HG03558 (cell line): ENCODE measurements around the gene SARS2.
A peak's percentile ranks its signal among the peaks of the same experiment; 100 is the strongest.
"Not testable (repeated sequence)": the region's sequence is repeated elsewhere in the genome, so short reads cannot be mapped to it uniquely, and the experiment has no call there.

Source experiments
- ATAC-seq: cut with Tn5 transposase; IDR thresholded peaks from one replicate; pipeline ENCODE4 v1.9.1; 2021; ENCODE audit warnings: moderate number of reproducible peaks; ENCODE audit not compliant: unreplicated experiment; ENCODE audit errors: extremely low read depth

Gene SARS2

DNA sequence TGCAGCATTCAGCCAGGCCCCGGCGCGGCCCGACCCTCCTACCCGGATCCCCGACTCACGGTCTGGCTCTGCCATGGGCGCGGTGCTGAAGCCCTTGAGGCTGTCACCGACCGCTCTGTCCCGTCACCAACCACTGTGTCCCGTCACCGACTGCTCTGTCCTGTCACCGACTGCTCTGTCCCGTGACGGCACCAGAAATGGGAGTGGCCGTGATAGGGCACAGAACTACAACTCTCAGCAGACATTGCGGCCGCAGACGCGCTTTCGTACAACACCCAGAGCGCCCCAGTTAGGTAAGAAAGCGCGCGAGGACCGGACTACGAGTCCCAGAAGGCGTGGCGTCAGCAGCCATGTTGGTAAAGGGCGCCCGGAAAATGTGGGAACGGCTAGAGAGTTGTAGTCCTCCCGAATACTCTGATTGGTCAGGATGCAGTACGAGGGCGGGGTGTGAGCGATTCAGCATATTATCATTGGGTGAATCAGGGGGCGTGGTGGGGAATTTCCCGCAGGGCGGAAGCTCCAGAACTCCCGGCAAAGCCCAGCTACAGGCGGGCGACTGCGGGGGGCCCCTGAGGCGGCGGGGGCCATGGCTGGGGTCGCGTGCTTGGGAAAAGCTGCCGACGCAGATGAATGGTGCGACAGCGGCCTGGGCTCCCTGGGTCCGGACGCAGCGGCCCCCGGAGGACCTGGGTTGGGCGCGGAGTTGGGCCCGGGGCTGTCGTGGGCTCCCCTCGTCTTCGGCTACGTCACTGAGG, 30.9 kb downstream of the SARS2 start, which contains the start of the genes NFKBIB and SIRT2:
NFKBIB (plus strand) TSS at position 523 of the 755 bp plus-strand sequence; CDS start at position 587, 64 bp downstream.
SIRT2 (minus strand) TSS at position 172 of the 755 bp plus-strand sequence; CDS start at position 75, 97 bp downstream.
- peak; percentile 82 for ATAC-seq

DNA sequence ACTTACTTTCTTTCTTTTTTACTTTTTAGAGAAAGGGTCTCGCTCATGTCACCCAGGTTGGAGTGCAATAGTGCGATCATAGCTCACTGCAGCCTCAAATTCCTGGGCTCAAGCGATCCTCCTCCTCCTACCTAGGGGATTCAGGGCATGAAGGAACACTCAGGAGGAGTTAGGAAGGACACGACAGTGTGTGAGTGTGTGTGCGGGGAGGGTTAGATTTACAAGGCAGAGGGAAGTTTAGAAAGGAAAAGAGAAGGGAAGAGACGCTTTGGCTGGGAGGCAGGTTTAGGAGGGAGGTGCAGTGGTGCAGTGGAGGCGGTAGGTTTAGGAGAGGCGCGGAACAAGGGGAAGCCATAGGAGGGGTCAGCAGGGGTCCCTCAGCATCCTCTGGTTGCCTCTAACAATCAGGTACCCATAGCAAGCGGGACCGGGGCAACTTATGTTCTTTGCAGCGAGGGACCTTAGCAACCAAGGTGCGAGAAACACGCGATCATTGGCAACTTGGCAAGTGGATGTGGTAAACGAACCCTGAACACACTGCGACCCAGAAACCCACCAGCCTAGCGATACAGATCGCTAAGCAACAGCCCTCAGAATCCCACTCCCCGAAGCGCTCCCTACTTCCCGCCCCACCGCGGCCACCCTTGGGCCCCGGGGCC, 31.6 kb downstream of the SARS2 start:
- no peak for ATAC-seq

DNA sequence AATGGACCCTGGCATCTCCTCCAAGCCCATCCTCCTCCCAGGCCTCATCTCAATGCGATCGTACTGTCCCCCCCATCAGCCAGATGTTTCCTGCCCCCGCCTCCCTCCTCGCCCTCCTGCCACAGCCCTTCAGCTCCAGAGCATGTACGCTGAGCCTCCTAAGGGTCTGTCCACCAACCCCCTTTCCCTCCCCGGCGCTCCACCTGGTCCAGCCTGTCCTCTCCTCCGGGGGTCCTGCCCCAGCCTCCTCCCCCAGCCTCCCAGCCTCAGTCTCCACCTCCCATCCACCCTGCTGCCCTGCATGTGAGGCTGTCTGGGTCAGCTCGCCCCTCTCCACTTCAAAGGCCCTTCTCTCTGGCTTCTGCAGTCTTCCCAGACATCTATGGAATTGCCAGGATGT, 35.6 kb downstream of the SARS2 start:
- ATAC-seq: no peak

DNA sequence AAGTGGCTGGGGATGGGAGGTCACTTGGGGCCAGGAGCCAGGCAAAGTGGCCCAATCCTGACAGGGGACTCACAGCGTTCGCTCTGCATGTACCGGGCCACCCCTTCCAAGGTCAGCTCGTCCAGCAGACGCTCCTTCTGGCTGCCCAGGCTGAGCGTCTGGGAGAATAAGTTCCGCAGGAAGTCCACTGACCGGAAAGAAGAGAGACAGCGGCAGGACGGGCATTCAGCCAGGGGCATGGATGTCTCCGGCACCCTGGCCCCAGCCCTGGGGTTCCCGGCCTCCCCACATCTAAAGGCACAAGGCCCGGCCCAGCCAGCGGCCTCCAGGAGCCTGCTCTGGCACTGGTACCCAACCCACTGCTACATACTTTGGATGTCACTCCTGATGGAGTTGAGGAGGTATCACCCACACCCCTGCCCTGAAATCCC, 37.2 kb downstream of the SARS2 start:
- ATAC-seq: no peak

DNA sequence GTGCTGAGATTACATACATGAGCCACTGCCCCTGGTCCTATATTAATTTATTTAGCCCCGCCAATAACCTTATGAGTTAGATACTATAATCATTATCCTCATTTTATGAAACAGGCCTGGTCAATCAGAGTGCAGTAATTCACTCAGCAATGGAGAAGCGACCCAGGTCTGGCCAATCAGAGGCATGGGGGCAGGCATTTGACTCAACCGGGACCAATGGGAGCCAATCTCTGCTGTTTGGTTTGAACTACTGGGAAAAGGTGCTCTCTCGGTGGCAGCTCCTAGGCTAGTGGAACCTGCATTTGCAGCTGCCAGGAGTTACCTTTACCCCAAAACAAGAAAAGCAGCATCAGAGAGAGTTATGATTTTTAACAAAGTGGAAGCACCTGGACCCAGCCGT, 37.7 kb downstream of the SARS2 start:
- ATAC-seq: no peak

DNA sequence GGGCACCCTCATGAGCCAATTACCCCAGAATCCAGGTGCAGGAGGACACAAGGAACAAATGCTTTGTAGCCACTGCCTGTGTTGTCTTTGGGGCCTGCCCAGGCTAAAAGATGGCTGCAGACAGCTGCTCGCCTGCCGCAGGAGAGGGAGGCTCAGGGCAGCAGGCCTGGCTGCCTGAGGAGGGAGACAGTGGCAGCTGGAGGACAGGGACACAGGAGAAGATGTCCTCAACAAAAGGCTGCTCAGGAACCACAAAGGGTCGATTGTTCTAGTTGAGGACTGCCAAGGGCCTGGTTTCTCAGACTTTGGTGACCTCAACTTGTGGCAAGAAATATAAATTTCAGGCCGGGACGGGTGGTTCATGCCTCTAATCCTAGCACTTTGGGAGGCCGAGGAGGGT, 38.8 kb downstream of the SARS2 start:
- no peak for ATAC-seq

DNA sequence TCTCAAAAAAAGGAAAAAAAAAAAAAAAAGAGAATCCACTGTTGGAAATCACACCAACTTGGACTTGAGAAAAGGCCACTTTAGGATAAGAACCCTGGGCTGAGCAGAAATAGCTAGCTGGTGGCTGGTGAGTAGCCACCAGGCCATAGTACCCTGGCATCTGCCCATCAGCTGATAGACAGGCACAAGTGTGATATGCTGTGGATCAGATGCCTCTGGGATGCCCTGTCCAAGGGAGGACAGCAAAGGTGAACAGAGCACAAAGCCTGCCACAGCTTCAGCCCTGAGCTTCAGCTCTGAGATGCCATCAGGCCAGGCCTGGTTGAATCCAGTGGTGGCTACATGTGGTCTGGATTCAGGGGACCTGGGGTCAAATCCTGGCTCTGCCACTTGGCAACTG, 39.9 kb downstream of the SARS2 start:
- ATAC-seq: no peak

DNA sequence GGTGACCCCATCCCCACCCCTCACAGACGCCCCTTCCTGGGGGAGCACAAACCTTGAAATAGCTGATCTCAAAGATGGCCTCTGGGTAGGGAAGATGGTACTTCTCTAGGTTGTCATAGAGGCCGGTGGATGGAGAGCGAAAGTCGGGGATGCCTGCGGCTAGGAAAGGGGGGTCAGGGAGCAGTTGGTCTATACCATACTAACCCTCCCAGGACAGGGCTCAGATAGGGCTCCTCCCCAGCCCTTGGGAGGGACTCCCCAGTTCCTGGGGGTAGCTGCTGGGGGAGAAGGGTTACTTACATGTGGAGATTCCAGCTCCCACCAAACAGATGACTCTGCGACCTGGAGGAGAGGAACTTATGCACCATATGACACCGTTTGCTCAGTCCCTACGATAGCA, 40.8 kb downstream of the SARS2 start:
- ATAC-seq: no peak

DNA sequence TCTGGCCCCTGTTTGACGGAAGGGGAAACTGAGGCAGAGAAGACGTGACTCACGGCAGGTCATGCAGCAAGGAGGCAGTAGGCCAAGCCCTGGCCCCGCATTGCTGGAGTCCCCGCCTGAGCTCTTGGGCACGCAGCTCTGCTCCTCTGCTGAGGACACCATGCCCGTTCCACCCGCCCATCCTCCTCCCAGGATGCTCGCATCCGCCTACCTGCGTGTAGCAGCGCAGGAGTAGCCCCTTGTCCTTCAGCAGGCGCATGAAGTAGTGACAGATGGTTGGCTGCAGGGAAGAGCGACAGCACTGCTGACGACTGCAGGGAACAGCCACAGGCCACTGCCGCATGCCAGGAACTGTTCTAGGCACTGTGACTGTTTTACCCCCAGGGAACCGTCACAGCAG, 41.7 kb downstream of the SARS2 start:
- no peak for ATAC-seq

DNA sequence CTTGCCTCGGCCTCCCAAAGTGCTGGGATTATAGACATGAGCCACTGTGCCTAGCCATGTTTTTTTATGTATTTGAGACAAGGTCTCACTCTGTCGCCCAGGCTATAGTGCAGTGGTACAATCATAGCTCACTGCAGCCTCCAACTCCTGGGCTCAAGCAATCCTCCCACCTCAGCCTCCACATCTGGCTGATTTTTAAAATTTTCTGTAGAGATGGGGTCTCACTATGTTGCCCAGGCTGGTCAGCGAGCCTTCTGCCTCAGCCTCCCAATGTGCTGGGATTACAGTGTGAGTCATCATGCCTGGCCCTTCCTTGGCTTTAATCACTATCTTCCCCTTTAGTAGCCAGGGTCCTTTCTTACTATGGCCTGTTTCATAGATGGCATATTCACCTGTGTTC, 45.9 kb downstream of the SARS2 start:
- ATAC-seq: not testable (repeated sequence)

DNA sequence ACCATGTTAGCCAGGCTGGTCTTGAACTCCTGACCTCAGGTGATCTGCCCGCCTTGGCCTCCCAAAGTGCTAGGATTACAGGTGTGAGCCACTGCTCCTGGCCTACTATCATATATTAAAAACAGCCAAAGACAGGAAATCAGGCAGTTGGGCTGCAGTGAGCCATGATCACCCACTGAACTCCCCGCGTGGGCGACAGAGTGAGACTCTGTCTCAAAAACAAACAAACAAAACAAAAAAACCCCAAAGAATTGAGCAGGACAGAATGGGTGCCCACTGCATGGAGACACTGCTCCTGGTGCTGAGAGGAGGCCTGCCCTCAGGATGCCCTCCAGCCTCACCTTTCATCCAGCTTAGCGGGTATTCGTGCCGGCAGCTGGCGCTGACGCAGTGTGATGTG, 47.3 kb downstream of the SARS2 start:
- ATAC-seq: no peak

DNA sequence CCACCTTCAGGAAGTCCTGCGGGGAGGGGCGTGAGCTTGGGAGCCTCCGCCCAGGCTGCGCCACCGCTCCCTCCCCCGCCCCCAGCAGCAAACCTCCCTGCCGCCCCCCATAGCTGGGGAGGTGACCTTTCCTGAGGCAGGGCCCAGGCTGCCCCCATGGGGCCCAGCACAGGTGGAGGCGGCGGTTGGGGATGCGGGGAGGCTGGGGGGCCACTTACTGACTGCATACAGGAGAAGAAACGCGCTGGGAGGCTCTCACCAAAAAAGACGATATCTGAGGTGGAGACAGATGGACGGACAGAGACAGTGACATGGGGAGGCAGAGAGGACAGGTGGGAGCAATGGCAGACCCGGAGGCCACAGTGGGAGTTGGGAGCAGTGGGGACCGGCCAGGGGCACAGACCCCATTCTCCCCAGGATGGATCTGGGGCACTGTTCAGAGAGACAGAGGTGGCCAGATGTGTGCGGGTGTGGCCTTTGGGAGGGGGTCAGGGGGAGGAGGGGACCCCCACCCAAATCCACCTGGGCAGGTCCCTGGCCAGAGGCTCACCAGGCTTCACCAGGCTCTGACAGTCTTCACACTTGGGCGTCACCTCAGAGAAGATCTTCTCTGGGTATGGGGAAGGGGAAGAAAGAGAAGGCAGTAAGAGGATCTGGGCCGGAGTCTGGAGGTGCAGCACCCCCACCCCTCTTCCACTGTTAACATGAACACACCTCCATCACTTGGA, 49.5 kb downstream of the SARS2 start:
- no peak for ATAC-seq

DNA sequence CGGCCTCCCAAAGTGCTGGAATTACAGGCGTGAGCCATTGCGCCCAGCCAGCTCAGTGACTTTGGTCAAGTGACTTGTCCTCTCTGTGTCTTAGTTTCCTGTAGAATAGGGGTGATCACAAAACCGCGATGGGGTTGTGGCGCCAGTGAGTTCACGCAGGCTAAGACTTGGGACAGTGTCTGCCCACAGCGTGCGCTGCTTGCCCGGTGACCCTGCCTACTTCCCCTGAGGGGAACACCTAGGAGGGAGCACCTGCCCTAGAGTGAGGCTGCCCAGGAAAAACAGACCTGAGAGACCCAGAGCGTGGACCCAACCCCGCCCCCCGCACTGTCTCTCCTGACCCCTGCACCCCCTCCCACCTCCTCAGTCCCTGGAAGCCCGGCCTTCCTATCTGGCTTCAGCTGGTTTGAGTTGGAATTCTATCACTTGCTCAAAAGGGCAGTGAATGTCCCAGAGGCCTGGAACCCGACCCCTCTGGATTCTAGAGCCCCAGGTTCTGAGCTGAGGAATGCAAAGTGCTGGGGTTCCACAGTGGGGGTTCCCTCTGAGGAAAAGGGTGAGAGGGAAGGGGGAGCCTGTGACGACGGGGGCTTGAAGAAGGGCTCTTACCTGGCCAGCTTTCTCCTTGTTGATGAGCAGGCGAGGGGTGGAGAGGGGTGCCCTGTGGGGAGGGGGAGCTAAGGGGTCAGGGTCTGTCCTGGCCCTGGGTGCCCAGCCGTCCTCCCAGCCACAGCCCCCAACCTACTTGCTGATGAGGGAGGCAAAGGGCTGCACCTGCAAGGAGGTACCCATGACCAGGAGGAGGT, 50.3 kb downstream of the SARS2 start:
- ATAC-seq: no peak

DNA sequence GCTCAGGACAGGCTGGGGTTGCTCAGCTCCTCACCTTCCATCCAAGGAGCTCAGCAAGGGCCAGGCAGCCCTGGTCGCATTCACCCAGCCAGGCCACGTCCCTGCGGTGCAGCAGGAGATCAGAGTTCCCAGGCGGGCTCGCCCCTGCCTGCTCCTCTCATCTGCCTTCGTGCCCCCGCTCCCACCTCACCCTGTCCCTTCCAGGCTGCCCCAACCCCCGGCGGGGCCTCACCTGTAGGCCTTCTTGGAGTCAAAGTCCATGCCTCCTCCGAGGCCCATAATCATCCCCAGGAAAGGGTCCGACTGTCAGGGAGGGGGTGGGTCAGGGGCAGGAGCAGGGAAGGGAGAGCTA, 51.2 kb downstream of the SARS2 start:
- no peak for ATAC-seq

DNA sequence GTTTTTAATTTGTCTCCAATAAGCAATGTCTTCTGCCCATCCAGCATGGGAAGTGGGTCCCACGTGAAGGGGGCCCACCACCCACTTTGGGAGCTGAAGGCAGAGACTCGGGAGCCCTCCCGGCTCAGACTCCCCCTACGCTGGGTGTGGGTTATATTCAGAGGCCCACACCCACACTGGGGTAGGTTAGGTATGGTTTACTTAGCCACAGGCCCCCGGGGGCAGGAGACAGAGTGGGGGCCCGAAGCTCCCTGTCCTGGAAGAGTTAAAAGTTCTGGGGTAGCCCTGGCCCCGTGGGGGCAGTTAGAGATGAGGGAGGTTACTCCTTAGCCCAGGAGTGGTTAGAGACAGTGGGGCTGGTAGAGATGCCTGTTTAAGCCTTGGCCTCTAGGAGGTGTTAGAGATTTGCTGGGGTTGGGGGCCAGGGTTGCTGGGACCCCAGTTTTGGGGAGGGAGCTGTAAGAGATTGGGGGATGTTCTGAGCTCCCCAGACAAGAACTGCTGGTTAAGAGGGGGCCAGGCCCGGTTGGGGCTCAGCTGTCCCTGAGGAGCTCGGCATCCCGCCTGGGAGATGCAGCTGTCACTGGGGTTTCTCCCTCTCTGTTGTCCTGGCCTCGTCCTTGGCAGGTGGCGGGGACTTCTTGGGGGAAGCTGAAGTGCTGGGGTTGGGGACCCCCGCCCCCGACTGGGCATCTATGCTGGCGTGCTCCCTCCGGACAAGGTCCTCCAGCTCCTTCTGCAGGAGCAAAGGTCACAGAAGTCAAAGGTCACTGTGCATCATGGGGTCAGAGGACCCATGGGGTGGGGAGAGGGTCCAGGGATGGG, 51.8 kb downstream of the SARS2 start:
- no peak for ATAC-seq

DNA sequence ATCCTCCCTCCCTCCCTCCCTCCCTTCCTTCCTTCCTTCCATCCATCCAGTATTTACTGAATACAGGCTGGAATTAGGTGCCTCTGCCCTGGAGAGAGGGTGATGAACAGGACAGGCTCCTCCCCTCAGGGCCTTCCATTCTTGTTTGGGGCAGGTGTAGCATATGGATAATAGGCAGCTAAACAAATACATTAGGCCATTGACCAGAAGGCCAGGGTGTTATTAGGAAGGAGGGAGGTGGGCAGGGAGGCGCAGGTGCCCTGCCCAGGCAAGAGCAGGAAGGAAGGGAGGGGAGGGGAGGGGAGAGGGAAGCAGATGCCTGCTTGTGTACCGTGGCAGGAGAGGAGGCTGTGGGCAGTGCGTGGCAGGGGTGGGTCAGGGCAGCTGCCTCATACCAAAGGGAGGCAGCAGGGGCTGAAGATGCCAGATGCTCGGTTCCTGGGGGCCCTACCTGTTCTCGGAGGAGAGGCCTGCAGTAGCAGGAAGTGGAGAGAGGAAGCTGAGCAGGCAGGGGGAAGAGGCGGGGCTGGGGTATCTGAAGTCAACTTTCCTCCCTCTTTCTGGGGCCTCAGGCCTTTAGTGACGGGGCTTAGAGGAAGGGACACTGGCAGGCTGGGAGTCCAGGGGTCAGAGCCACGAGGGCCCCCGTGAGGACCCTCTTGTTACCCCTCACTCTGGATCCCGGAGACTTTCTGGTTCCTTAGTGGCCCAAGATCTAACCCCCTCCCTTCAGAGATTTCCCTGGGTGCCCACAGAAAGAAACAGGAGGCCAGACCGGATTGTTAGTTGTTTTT, 52.6 kb downstream of the SARS2 start, which contains the start of gene RINL:
RINL (minus strand) TSS at position 495 of the 794 bp plus-strand sequence. CDS start 1,533 bp downstream, outside the sequence.
- no peak for ATAC-seq

DNA sequence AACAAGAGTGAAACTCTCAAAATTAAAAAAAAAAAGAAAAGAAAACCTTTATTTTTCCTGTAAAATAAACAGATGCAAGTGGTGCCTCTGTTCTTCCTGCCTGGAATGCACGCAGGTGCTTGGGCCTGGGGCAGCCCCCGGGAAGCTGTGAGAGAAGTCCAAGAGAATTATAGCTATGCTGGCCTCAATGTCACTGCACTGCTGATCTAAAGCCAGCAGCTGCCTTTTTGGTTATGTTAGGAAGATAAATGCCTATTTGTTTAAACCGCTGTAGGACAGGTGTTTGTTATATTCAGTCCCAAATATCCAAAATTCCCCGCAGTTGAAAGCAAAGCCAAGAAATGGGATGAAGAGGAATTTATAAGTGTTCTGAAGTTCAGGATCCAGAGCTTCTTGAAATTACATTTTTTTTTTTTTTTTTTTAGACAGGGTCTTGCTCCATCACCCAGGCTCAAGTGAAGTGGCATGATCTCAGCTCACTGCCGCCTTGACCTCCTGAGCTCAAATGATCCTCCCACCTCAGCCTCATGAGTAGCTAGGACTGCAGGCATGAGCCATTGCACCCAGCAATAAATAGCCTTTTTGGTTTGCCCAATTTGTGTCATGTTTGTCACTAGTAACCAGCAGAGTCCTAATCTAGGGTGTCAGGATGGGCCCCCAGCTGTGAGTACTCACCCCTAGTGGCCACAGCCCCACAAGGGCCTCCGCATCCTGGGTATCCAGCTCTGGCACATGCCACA, 54.7 kb downstream of the SARS2 start:
- ATAC-seq: no peak

DNA sequence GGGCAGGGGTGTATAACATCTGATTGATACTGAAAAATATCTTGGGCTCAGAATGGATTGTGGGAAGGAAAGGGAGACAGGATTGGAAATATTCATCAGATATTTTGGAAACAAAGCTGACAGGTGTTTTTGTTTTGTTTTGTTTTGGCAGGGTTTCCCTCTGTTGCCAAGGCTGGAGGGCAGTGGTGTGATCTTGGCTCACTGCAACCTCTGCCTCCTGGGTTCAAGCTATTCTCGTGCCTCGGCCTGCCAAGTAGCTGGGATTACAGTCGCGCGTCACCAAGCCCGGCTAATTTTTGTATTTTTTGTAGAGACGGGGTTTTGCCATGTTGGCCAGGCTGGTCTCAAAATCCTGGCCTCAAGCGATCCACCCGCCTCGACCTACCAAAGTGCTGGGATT, 57.2 kb downstream of the SARS2 start:
- ATAC-seq: not testable (repeated sequence)
